Mesenchymal stem cell (in vitro differentiated cells and primary cell): ENCODE data around the gene FAM78B.

Experiments used
- DNase-seq: peaks from one replicate; pipeline ENCODE4 v3.0.0-alpha.2; 2013
- H2AFZ ChIP-seq: one replicate; pipeline ENCODE4 v1.6.1; 2013; ENCODE audit warnings: low read depth, mild to moderate bottlenecking, control low read depth, inconsistent platforms, low read length, moderate library complexity
- H2AK5ac ChIP-seq: 2 replicates; pipeline ENCODE4 v1.6.1; 2013; ENCODE audit warnings: low read length, moderate library complexity, mild to moderate bottlenecking, inconsistent platforms; ENCODE audit not compliant: severe bottlenecking
- H2BK120ac ChIP-seq: one replicate; pipeline ENCODE4 v1.6.1; 2013; ENCODE audit warnings: low read depth, mild to moderate bottlenecking, inconsistent platforms, low read length, moderate library complexity
- H2BK12ac ChIP-seq, 2 experiments: one replicate each; pipeline ENCODE4 v1.6.1; 2013; ENCODE audit warnings: inconsistent platforms in 2 of 2, low read length in 2 of 2, mild to moderate bottlenecking in 2 of 2, moderate library complexity in 2 of 2, control low read depth in 1 of 2
- H2BK15ac ChIP-seq: one replicate; pipeline ENCODE4 v1.6.1; 2013; ENCODE audit warnings: mild to moderate bottlenecking, low read depth, inconsistent platforms; ENCODE audit not compliant: poor library complexity, severe bottlenecking
- H2BK5ac ChIP-seq: 2 replicates; pipeline ENCODE4 v1.6.1; 2013; ENCODE audit warnings: low read depth, mild to moderate bottlenecking, low read length, control low read depth, inconsistent platforms; ENCODE audit not compliant: poor library complexity, severe bottlenecking
- H3K14ac ChIP-seq, 2 experiments: one replicate each; pipeline ENCODE4 v1.6.1; 2013; ENCODE audit warnings: inconsistent platforms in 2 of 2, low read length in 2 of 2, control low read depth in 1 of 2, mild to moderate bottlenecking in 1 of 2, moderate library complexity in 1 of 2
- H3K18ac ChIP-seq, 2 experiments: one replicate each; pipeline ENCODE4 v1.6.1; 2013; ENCODE audit warnings: inconsistent platforms in 2 of 2, low read length in 2 of 2, control low read depth in 1 of 2, low read depth in 1 of 2, mild to moderate bottlenecking in 1 of 2
- H3K23ac ChIP-seq, 2 experiments: one replicate each; pipeline ENCODE4 v1.6.1; 2013; ENCODE audit warnings: inconsistent platforms in 2 of 2, low read length in 2 of 2, mild to moderate bottlenecking in 2 of 2, moderate library complexity in 2 of 2, control low read depth in 1 of 2
- H3K27ac ChIP-seq: 2 replicates; pipeline ENCODE4 v1.5.1; 2013; ENCODE audit warnings: mild to moderate bottlenecking, moderate library complexity, low read length, control low read depth, inconsistent platforms; ENCODE audit not compliant: poor library complexity, severe bottlenecking
- H3K27me3 ChIP-seq, 2 experiments: 2 replicates each; pipeline versions ENCODE4 v1.6.1 to v1.7.0; 2013; ENCODE audit warnings: low read length in 2 of 2, mild to moderate bottlenecking in 2 of 2, moderate library complexity in 2 of 2, control low read depth in 1 of 2, inconsistent platforms in 1 of 2; ENCODE audit not compliant: control insufficient read depth in 1 of 2, insufficient read depth in 1 of 2
- H3K36me3 ChIP-seq, 2 experiments: 2 replicates each; pipeline versions ENCODE4 v1.6.1 to v1.7.0; 2013; ENCODE audit warnings: low read length in 2 of 2, control low read depth in 1 of 2, inconsistent platforms in 1 of 2, low read depth in 1 of 2, mild to moderate bottlenecking in 1 of 2; ENCODE audit not compliant: insufficient read depth in 2 of 2, control insufficient read depth in 1 of 2
- H3K4ac ChIP-seq, 2 experiments: one replicate each; pipeline ENCODE4 v1.6.1; 2013; ENCODE audit warnings: inconsistent platforms in 2 of 2, low read length in 2 of 2, mild to moderate bottlenecking in 2 of 2, moderate library complexity in 2 of 2, control low read depth in 1 of 2, low read depth in 1 of 2
- H3K4me1 ChIP-seq: 2 replicates; pipeline ENCODE4 v1.6.1; 2013; ENCODE audit warnings: low read depth, low read length, control low read depth; ENCODE audit not compliant: control insufficient read depth, insufficient read depth
- H3K4me2 ChIP-seq: 2 replicates; pipeline ENCODE4 v1.6.1; 2013; ENCODE audit warnings: low read length, mild to moderate bottlenecking, inconsistent platforms; ENCODE audit not compliant: poor library complexity, severe bottlenecking
- H3K4me3 ChIP-seq, 2 experiments: 2 replicates each; pipeline versions ENCODE4 v1.5.1 to v1.7.0; 2013; ENCODE audit warnings: low read length in 2 of 2, mild to moderate bottlenecking in 2 of 2, control low read depth in 1 of 2, low read depth in 1 of 2; ENCODE audit not compliant: insufficient read depth in 1 of 2
- H3K79me1 ChIP-seq: replicated peaks from 2 replicates; pipeline ENCODE4 v1.6.1; 2013; ENCODE audit warnings: mild to moderate bottlenecking, control low read depth, low read length, inconsistent platforms; ENCODE audit not compliant: poor library complexity, severe bottlenecking
- H3K9ac ChIP-seq: 2 replicates; pipeline ENCODE4 v1.7.0; 2013; ENCODE audit warnings: mild to moderate bottlenecking, low read length, moderate library complexity
- H3K9me3 ChIP-seq: 2 replicates; pipeline ENCODE4 v1.7.0; 2013; ENCODE audit warnings: mild to moderate bottlenecking, low read length; ENCODE audit not compliant: control insufficient read depth
- H4K8ac ChIP-seq: one replicate; pipeline ENCODE4 v1.6.1; 2013; ENCODE audit warnings: inconsistent platforms, mild to moderate bottlenecking, low read length, moderate library complexity
- H4K91ac ChIP-seq: one replicate; pipeline ENCODE4 v1.6.1; 2013; ENCODE audit warnings: mild to moderate bottlenecking, low read length, inconsistent platforms
- WGBS: methylation state at CpG from one replicate; pipeline ENCODE4 v1.1.7; 2013; ENCODE audit warnings: mixed read lengths; 5-methylcytosine and 5-hydroxymethylcytosine counted together

FAM78B gene

GRCh38 chr1:166087734-166088571, 78.8 kb downstream of the FAM78B start:
- H3K14ac ChIP-seq, result no peak overlapping the region
- H2BK15ac ChIP-seq, result no peak overlapping the region
- no peak overlapping the region for H3K9ac ChIP-seq
- WGBS, result 79% methylated on average over 8 of the region's 8 CpGs
- no peak overlapping the region for H3K4me3 ChIP-seq
- H3K4ac ChIP-seq, result no peak overlapping the region
- no peak overlapping the region for H2AK5ac ChIP-seq
- H3K9me3 ChIP-seq, result no peaks in the 10 kb centered on the region
- no peaks in the 10 kb centered on the region for H3K4me1 ChIP-seq
- H3K27me3 ChIP-seq, result no peaks in the 10 kb centered on the region
- no peaks in the 10 kb centered on the region for H3K79me1 ChIP-seq
- H2BK120ac ChIP-seq, result no peak overlapping the region
- H4K91ac ChIP-seq, result no peak overlapping the region
- no peak for DNase-seq
- no peak overlapping the region for H2AFZ ChIP-seq
- no peak overlapping the region for H3K23ac ChIP-seq
- H2BK12ac ChIP-seq, result no peak overlapping the region
- H3K27ac ChIP-seq, result no peak overlapping the region
- no peak overlapping the region for H2BK5ac ChIP-seq
- no peak overlapping the region for H4K8ac ChIP-seq
- H3K4me2 ChIP-seq, result no peak overlapping the region
- H3K18ac ChIP-seq, result no peak overlapping the region
- no peaks in the 10 kb centered on the region for H3K36me3 ChIP-seq

GRCh38 chr1:166086113-166086883, 80.5 kb downstream of the FAM78B start:
- Histone ChIP-seq H3K4me3 (no peak overlapping the region), H3K18ac (no peak overlapping the region), H3K14ac (no peak overlapping the region), H3K4me2 (no peak overlapping the region), H2BK15ac (no peak overlapping the region), H2BK120ac (no peak overlapping the region), H2BK12ac (no peak overlapping the region), H3K9ac (no peak overlapping the region), H3K79me1 (no peaks in the 10 kb centered on the region), H3K23ac (no peak overlapping the region), H3K27me3 (no peaks in the 10 kb centered on the region), H2AK5ac (no peak overlapping the region), H3K36me3 (no peaks in the 10 kb centered on the region), H3K27ac (no peak overlapping the region), H3K9me3 (no peaks in the 10 kb centered on the region), H4K91ac (no peak overlapping the region), H2AFZ (no peak overlapping the region), H2BK5ac (no peak overlapping the region), H3K4ac (no peak overlapping the region), H3K4me1 (no peaks in the 10 kb centered on the region), H4K8ac (no peak overlapping the region)
- WGBS, result 65% methylated on average over 6 of the region's 6 CpGs
- DNase-seq, result no peak

- Histone ChIP-seq H4K91ac (no peak overlapping the region), H3K27ac (no peak overlapping the region), H3K9ac (no peak overlapping the region), H3K4me2 (no peak overlapping the region), H3K23ac (no peak overlapping the region), H2BK120ac (no peak overlapping the region), H3K4me1 (no peaks in the 10 kb centered on the region), H2BK15ac (no peak overlapping the region), H2BK5ac (no peak overlapping the region), H3K27me3 (no peaks in the 10 kb centered on the region), H3K4me3 (no peak overlapping the region), H3K79me1 (no peaks in the 10 kb centered on the region), H3K4ac (no peak overlapping the region), H2AK5ac (no peak overlapping the region), H3K18ac (no peak overlapping the region), H3K36me3 (no peaks in the 10 kb centered on the region), H4K8ac (no peak overlapping the region), H3K9me3 (no peaks in the 10 kb centered on the region), H2BK12ac (no peak overlapping the region), H3K14ac (no peak overlapping the region), H2AFZ (no peak overlapping the region)
- no peak for DNase-seq
- WGBS, result 67% methylated on average over 2 of the region's 3 CpGs
Observed at GRCh38 chr1:166084613-166085012, 82.2 kb downstream of the FAM78B start.

- Histone ChIP-seq H3K4me1 (no peaks in the 10 kb centered on the region), H3K4me2 (no peak overlapping the region), H3K4me3 (no peak overlapping the region), H4K91ac (no peak overlapping the region), H3K9ac (no peak overlapping the region), H2BK12ac (no peak overlapping the region), H3K9me3 (no peaks in the 10 kb centered on the region), H3K14ac (no peak overlapping the region), H2AK5ac (no peak overlapping the region), H4K8ac (no peak overlapping the region), H3K27me3 (no peaks in the 10 kb centered on the region), H3K18ac (no peak overlapping the region), H3K4ac (no peak overlapping the region), H2AFZ (no peak overlapping the region), H3K36me3 (no peaks in the 10 kb centered on the region), H2BK15ac (no peak overlapping the region), H2BK120ac (no peak overlapping the region), H3K23ac (no peak overlapping the region), H3K27ac (no peak overlapping the region), H3K79me1 (no peaks in the 10 kb centered on the region), H2BK5ac (no peak overlapping the region)
- 71% methylated on average over 1 of the region's 2 CpGs for WGBS
- no peak for DNase-seq
Observed at GRCh38 chr1:166083887-166084286, 82.9 kb downstream of the FAM78B start.
